DMS153 (cell line): Measurements from ENCODE around the gene CPT1B.
"Not testable (repeated sequence)": the region's sequence is repeated elsewhere in the genome, so short reads cannot be mapped to it uniquely, and the experiment has no call there.

Experiments
- DNase-seq: peaks from one replicate; lab custom pipeline; 2025; lab: John Stamatoyannopoulos, UW

Gene CPT1B

DNA sequence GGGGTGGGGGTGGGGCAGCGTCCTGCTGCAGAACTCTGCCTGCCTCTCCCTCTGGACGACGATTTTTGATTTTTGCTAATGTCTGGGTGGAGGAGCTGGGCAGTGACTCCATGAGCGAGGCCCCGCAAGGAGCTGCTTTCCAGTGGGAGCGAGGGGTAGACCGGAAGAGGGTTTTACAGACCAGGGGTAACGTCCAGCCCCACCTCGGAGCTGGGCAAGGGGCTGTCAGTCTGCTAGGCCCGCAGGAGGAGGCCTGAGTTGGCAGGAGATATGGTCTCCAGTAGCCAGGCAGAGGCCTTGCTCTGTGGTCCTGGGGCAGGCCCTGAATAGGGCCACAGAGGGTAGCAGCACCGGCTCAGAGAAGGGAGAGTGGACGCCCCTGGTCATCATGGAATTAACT, 31.4 kb upstream of the CPT1B start:
- no peak for DNase-seq

DNA sequence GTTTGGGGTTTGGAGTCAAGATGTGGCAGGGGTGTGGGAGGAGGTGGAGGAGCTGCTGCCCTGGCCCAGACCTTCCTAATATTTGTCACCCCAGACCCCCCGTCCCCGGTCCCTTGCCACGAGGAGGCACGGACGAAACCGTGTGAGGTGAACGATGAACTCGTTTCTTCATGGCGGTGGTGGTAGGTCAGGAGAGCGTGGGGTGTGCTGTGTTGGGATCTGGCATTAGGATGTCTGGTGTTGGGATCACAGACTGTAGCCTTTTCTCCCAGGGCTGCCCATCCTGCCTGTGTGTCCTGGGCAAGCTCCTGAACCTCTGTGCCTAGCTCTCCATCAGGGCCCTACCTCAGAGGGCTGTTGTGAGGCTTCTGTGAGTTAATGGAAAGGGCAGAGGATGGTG, 30.8 kb upstream of the CPT1B start:
- DNase-seq: no peak

DNA sequence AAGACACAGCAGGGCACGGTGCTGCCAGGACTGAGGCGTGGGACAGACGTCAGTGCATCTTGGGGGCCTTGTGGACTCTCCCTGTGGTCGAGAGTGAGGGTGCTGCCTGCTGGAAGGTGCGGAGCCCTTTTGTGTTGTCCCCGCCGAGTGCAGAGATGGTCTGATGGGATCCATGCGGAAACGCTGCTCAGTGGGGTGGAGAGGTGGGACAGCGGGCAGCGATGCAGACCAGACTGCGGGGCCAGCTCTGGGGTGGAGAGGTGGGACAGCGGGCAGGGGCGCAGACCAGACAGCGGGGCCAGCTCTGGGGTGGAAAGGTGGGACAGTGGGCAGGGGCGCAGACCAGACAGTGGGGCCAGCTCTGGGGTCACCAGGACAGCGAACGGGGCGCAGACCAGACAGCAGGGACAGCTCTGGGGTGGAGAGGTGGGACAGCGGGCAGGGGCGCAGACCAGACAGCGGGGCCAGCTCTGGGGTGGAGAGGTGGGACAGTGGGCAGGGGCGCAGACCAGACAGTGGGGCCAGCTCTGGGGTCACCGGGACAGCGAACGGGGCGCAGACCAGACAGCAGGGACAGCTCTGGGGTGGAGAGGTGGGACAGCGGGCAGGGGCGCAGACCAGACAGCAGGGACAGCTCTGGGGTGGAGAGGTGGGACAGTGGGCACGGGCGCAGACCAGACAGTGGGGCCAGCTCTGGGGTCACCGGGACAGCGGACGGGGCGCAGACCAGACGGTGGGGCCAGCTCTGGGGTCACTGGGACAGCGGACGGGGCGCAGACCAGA, 30.0 kb upstream of the CPT1B start:
- DNase-seq: not testable (repeated sequence)

DNA sequence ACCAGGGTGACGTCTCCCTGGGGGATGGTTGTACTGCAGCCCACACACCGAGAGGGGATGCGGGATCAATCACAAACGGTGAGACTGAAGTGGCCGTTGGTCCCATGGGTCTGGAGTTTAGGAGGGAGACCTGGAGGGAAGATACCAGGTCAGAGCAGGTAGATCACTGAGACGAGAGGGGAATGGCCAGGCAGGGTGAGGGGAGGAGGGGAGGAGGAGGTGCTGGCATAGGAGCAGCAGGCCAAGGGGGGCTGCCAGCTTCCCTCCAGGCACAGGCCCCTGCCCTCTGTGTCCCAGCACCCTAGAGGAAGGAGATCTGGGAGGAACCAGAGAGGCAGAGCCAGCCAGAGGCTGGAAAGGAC, 29.4 kb upstream of the CPT1B start:
- no peak for DNase-seq

DNA sequence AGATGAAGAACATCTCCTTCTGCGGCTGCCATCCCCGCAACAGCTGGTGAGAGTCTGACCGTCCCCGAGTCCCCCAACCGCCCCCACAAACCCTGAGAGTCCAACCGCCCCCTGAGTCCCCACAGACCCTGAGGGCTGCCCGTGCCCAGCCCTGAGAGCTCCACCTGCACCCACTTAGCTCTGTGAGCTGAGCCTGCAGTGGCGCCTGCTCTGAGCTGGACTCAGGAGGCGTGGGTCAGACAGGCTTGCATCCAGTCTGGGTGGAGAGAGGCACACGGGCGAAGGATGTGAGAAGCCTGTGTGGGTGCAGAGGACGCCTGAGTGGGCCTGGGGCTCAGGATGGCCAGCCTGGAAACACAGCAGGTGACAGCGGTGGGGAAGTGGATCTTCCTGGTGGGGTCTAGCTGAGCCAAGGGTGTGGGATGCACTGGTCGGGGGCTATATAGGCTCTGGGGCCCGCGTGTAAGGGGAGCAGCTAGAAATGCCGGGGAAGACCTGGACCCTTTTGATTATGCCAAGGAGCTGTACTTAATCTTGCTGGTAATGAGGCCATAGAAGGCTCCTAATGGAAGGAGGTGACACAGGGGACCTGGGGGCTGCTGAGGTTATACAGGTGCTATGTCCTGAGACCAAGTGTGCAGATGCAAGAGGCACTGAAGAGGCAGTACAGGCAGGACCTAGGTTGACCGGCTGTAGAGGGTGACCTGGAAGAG, 28.9 kb upstream of the CPT1B start:
- no peak for DNase-seq

DNA sequence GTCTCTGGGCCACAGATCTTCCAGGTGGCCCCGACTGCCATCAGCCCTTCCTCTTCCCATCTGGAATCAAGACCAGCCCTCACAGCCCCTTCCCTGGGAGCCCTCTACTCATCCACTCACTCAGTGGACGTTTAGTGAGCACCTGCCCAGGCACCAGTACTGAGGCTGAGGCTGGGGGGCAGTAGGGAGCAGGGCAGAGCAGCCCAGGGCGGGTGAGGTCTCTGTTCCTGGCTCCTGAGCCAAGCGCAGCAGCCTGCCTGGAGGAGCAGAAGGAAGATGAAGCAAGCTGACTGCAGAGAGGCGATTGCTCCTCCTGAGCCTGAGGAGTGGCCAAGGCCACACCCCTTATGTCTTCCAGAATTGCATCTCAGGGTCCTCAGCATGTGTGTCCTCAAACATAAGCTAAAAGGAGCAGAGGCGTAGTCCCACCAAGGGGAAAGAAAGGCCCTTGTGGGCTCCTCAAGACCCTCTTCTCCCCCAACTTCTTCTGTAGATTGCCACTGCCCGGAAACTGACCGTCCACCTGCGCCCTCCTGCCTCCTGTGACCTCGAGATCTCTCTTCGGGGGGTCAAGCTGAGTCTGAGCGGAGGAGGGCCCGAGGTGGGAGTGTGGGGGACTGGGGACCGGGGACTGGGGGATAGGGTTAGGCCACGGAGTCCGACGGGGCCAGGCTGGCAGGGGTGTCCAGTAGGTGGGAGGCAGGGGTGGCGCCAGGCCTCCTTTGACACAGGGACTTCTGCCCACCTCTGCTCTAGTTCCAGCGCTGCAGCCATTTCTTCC, 28.1 kb upstream of the CPT1B start:
- DNase-seq: no peak

DNA sequence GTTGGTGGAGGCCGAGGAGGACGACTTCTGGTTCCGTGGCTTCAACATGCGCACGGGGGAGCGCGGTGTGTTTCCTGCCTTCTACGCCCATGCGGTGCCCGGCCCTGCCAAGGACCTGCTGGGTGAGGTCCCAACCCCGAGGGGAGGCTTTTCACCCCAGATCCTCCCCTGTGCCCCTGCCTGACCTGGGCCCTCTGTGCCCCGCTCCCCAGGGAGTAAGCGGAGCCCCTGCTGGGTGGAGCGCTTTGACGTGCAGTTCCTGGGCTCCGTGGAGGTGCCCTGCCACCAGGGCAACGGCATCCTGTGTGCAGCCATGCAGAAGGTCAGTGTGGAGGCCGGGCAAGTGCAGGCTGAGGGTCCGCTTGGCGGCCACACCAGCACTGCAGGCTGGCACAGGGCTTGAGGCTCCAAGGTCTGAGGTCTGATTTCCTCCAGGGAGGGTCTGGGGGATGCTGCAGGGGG, 27.4 kb upstream of the CPT1B start:
- no peak for DNase-seq

DNA sequence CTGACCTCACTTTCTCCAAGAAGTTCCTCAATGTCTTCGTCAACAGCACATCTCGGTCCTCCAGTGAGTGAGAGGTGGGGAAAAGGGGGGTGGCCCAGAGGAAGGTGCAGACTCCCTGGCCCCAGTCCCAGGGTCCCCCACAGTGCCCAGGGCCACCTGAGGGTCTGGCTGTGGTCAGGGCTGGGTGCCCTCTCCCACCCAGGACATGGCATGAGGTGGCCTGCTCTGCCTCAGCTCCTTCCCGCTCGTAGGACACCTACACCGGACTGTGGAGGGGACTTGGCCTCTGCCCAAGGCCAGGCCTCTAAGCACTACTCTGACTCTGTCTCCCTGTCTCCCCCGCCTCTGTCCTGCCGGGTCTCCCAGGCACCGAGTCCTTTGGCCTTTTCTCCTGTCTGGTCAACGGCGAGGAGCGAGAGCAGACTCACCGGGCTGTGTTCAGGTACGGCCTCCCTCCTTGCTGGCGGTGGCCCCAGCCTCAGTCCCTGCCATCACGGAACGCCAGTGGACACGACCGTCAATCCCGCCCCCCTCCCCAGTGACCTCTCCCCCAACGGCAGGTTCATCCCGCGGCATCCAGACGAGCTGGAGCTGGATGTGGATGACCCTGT, 26.9 kb upstream of the CPT1B start:
- no peak for DNase-seq

DNA sequence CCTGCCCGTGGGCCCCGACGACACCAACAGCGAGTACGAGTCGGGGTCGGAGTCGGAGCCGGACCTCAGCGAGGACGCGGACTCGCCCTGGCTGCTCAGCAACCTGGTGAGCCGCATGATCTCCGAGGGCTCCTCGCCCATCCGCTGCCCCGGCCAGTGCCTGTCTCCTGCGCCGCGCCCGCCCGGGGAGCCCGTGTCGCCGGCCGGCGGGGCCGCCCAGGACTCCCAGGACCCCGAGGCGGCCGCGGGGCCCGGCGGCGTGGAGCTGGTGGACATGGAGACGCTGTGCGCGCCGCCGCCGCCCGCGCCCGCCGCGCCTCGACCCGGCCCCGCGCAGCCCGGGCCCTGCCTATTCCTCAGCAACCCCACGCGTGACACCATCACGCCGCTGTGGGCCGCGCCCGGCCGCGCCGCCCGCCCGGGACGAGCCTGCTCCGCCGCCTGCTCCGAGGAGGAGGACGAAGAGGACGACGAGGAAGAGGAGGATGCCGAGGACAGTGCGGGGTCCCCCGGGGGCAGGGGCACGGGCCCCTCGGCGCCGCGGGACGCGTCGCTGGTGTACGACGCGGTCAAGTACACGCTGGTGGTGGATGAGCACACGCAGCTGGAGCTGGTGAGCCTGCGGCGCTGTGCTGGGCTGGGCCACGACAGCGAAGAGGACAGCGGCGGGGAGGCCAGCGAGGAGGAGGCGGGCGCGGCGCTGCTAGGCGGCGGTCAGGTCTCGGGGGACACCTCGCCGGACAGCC, 26.2 kb upstream of the CPT1B start:
- no peak for DNase-seq

DNA sequence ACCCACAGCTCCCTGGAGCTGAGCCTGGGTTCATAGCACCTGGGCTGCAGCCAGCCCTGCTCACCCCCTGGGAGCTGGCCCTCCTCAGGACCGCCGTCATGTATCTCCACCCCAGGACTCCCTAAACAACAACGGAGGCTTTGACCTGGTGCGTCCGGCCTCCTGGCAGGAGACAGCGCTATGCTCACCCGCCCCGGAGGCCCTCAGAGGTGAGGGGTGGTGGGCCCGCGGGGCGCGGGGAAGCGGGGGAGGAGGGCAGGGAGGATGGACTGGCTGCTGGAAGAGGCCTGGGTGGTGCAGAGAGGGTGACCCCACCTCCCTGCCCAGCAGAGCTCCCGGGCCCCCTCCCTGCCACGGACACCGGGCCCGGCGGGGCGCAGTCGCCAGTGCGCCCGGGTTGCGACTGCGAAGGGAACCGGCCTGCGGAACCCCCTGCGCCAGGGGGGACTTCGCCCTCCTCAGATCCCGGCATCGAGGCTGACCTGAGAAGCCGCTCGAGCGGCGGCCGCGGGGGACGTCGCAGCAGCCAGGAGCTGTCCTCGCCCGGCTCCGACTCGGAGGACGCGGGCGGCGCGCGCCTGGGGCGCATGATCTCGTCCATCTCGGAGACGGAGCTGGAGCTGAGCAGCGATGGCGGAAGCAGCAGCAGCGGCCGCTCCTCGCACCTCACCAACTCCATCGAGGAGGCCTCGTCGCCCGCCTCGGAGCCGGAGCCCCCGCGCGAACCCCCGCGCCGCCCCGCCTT, 25.5 kb upstream of the CPT1B start:
- no peak for DNase-seq

DNA sequence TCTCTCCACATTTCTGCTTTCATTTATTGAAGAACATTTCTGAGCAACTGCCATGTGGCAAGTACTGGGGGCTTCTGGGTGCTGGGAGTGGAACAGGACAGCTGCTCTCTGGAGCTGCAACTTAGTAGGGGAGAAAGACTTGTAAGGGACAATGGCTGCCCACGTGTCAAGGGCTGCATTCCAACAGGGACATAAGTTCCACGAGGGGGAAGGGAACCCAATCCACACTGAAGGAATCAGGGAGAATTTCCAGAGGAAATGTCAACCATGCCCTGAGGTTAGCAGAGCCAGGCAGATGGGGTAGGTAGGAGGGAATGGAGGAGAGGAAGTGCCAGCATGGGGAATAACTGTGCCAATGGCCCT, 24.1 kb upstream of the CPT1B start:
- no peak for DNase-seq

DNA sequence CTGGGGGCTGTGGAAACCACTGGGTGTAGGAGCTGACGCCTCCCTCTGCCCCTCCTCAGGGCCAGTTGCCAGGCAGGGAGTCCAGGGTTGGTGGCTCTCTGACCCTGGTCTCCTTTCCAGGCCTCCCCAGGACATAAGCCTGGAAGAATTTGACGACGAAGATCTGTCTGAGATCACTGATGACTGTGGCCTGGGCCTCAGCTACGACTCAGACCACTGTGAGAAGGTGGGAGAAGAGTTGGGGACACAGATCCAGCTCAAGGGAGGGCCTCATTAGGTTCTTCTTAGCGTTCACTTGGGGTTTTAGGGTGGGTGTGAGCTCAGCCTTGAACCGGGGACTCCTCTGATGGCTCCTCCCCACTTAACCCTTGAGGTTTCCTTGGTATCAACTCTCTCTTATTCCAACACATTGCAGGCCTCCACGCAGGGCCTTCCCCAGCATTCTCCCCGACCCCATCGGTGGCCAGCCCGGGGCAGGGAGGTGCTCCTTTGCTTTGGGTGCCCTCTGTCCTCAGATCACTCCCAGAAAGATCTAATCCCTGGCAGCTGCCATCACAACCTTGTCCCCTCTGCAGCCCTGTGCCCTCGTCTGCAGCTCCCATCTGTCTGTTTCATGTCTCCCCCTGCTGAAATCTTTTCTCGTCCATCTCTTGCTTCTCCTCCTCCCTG, 23.6 kb upstream of the CPT1B start:
- DNase-seq: no peak

DNA sequence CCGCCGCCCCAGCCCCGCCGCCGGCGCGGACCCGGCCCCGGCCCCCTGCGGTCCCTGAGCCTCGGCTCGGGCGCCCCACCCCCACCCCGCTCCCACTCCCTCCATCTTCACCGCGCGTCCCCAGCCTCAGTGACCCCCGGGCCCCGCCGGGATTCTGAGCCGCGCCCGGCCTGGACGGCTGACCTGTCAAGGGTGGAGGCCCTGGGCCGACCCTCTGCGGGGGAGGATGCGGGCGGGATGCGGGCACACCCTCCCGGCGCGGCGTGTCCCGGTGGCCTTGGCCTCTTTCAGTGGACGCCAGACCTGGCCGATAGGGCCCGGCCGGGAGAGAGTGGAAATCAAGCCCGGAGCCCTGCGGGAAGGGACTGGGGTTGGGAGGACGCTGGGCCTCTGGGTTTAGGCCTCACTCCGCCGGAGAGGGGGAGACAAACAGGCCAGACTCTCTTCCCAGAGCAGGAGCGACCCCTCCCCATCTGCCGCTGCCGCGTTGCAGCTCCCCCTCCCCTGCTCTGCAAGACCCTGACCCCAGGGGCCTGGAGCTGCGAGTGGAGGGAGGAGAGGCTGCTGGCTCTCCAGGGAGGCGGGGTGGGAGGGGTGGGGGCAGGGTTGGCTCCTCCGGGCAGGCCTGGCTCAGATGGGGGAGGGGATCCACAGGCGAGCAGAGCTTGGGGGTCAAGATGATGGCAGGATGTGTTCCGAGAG, 22.9 kb upstream of the CPT1B start:
- DNase-seq: no peak

DNA sequence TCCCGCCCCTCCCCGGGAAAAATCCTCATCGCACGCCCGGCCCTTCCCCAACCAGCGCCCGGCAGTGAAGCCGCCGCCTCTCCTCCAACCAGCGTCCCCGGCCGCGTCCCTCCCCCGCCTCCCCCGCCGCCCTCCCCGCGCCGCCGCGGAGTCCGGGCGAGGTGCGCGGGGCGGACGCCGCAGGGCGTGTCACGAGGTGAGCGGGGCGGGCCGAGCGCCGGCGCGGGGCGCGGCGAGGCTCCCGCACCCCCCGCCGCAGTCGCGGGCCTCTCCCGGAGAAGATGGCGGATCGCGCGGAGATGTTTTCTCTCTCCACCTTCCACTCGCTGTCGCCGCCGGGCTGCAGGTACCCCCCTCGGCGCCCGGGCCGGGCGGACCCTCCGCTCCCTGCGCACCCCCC, 22.3 kb upstream of the CPT1B start, which contains the start of gene MAPK8IP2:
Gene MAPK8IP2, plus strand, starts transcription at position 256 of the 400 bp plus-strand sequence. Its CDS starts 26 bp downstream, at position 282.
- DNase-seq: no peak

DNA sequence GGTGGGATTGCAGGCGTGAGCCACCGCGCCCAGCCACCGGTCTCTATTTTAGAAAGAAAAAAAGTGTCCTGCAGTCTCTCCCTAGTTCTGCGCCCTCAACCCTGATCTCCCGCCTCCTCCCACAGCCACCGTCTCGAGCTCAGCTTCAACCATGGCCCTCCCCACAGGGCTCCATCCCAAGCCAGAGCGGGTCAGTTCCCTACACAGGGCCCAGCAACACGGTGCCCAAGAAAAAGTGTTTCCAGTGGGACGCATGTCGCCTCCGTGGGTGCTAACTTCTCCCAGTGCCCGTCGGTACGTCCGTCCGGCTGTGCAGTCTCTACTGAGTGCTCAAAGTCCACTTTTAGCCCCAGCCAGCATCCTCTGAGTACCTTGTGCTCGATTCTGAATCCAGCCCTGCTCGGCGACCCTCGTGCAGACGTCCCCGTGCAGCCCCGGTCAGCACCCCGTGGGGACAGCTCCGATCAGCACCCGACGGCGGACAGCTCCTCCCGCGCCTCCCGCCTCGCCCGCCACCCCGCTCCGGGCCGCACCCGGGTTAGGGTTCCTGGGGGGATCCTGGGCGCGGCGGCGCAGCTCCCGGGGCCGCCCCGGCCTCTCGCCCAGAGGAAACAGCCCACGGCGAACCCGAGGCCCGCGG, 21.7 kb upstream of the CPT1B start:
- DNase-seq: no peak

DNA sequence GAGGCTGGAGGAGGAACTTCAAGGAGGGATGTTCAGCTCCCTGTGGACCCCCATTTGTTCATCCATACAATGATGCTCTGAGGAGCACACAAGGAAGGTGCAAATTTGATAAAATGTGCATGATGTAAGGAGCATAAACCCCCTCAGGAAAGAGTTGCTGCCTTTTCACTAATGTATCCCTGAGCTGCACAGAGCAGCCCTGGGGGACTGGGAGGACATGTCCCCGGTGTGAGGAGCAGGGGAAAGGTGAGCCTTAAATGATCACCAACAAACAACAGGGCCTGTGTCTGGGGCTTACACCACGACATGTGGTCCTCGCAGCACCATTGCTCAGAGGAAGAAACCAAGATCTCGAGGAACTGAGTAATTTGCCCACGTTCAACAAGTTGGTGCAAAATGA, 18.9 kb upstream of the CPT1B start:
- DNase-seq: no peak

DNA sequence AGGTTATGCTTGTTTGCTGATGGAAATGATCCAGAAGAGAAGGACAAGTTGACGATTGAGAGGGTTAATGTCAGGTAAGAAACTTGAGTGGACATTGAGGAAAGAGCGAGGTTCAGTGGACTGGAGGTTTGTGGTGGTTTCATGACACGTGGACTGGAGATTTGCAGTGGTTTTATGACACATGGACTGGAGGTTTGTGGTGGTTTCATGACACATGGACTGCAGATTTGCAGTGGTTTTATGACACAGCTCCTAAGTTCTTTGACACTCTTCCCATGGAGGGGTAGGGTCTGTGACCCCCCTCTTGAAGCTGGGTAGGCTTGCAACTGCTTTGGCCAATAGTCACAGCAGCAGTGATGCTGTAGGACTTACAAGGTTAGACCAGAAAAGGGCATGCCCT, 17.0 kb upstream of the CPT1B start:
- no peak for DNase-seq

DNA sequence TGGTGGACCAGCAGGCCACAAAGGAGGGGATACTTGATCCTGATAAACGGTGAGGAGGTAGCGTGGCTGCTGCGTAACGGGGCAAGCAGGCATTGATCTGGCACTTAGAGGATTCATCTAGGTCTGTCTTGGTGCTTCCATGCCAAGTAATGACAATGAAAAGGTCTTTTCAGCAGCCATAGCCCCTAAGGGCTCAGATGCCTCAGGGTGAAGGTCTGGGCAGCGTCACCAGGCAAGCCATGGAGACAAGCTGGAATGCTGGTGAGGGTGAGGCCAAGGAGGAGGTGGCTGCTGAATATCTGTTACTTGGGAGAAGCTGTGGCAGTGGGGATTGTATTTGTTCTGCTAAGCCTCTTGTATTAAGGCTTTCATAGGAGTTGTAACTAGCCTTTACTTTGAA, 9.2 kb upstream of the CPT1B start:
- no peak for DNase-seq

DNA sequence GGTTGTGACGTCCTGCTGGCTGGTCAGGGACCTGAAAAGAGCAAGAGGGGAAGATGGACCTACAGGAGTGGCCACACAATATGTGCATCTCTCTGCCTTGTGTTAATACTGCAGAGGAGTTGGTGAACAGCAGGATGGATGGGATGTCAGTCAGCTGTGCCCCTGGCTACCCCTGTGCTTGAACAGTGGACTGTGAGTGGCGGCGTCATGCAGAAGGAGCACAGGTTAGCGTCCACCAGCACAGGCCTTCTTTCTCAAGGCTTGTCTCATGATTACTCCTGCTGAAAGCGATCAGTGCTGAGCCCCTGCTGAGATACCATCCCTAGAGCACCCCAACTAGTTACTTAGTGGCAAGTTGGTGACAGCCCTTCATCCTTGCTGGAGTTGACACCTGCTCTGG, 8.2 kb upstream of the CPT1B start:
- DNase-seq: no peak
